SK-N-SH (cell line): ENCODE data around the gene PPM1E. TPM values are rescaled to one million over a fixed set of nuclear protein-coding genes. Genes with fewer than 3 reads are reported as not detected.

Experiments used
- CTCF ChIA-PET: fragments of 300-600, 350-600 bp; formaldehyde crosslinking; extraction: SDS; loops from one replicate; lab custom pipeline; 2021; lab: Yijun Ruan, JAX
- POLR2A ChIA-PET: fragments of 350-600 bp; sonication (Branson Sonifier 250); formaldehyde crosslinking; extraction: SDS; loops from one replicate; lab custom pipeline; 2020; ENCODE audit warnings: antibody characterized with exemption, inconsistent platforms; lab: Yijun Ruan, JAX
- DNase-seq: peaks from one replicate; pipeline ENCODE4 v3.0.0; 2012
- H2AFZ ChIP-seq: fragments of 200-600 bp; sonication (generic); 2 replicates; pipeline ENCODE4 v1.8.1; 2016; ENCODE audit warnings: antibody characterized with exemption, mild to moderate bottlenecking, low read depth
- H3F3A ChIP-seq: fragments of 200-600 bp; sonication (generic); replicated peaks from 2 replicates; pipeline ENCODE3; 2016; ENCODE audit warnings: antibody characterized with exemption, mild to moderate bottlenecking; ENCODE audit not compliant: insufficient read depth
- H3K27ac ChIP-seq, 2 experiments: fragments of 200-500 bp in 1 of 2; fragments of 200-600 bp in 1 of 2; sonication (Bioruptor generic) in 1 of 2; sonication (generic), shearing (Covaris generic) in 1 of 2; 2 replicates each; pipeline versions ENCODE4 v1.5.1 to v1.6.1; 2014 to 2016; ENCODE audit warnings: low read depth in 2 of 2, inconsistent platforms in 1 of 2, low read length in 1 of 2, mild to moderate bottlenecking in 1 of 2, mixed read lengths in 1 of 2
- H3K27me3 ChIP-seq: fragments of 200-600 bp; sonication (generic), shearing (Covaris generic); 2 replicates; pipeline ENCODE4 v1.6.1; 2016; ENCODE audit warnings: mixed run types; ENCODE audit not compliant: insufficient read depth
- H3K36me3 ChIP-seq, 2 experiments: fragments of 200-500 bp in 1 of 2; fragments of 200-600 bp in 1 of 2; sonication (Bioruptor generic) in 1 of 2; sonication (generic) in 1 of 2; replicated peaks in 1 of 2; 2 replicates each; pipeline versions ENCODE3 to v1.5.1; 2014 to 2016; ENCODE audit warnings: low read length in 1 of 2, mild to moderate bottlenecking in 1 of 2; ENCODE audit not compliant: insufficient read depth in 2 of 2, control insufficient read depth in 1 of 2
- H3K4me1 ChIP-seq, 2 experiments: fragments of 200-500 bp in 1 of 2; fragments of 200-600 bp in 1 of 2; sonication (Bioruptor generic) in 1 of 2; sonication (generic), shearing (Covaris generic) in 1 of 2; 2 replicates each; pipeline versions ENCODE4 v1.5.1 to v1.6.1; 2014 to 2016; ENCODE audit warnings: low read depth in 1 of 2, low read length in 1 of 2, mixed run types in 1 of 2; ENCODE audit not compliant: insufficient read depth in 2 of 2, control insufficient read depth in 1 of 2
- H3K4me2 ChIP-seq: fragments of 200-600 bp; sonication (generic), shearing (Covaris generic); 2 replicates; pipeline ENCODE4 v1.6.1; 2017; ENCODE audit warnings: mixed run types
- H3K4me3 ChIP-seq, 2 experiments: fragments of 200-500 bp in 1 of 2; fragments of 200-600 bp in 1 of 2; sonication (Bioruptor generic) in 1 of 2; sonication (generic), shearing (Covaris generic) in 1 of 2; 2 replicates each; pipeline versions ENCODE4 v1.5.1 to v1.8.1; 2014 to 2016; ENCODE audit warnings: low read depth in 2 of 2, inconsistent platforms in 1 of 2, low read length in 1 of 2, mild to moderate bottlenecking in 1 of 2, mixed read lengths in 1 of 2, moderate library complexity in 1 of 2
- H3K79me2 ChIP-seq: fragments of 200-600 bp; sonication (generic); 2 replicates; pipeline ENCODE4 v1.8.1; 2017; ENCODE audit warnings: mild to moderate bottlenecking; ENCODE audit not compliant: insufficient read depth
- H3K9ac ChIP-seq: fragments of 200-600 bp; sonication (generic); 2 replicates; pipeline ENCODE4 v1.6.1; 2017; ENCODE audit warnings: mixed run types
- H3K9me2 ChIP-seq: fragments of 200-600 bp; sonication (generic); 2 replicates; pipeline ENCODE4 v1.6.1; 2017; ENCODE audit warnings: mixed run types
- H3K9me3 ChIP-seq: fragments of 200-600 bp; sonication (generic); 2 replicates; pipeline ENCODE4 v1.6.1; 2017; ENCODE audit warnings: mixed run types, mild to moderate bottlenecking, moderate library complexity
- H4K20me1 ChIP-seq: fragments of 200-600 bp; sonication (generic); 2 replicates; pipeline ENCODE4 v1.6.1; 2017; ENCODE audit warnings: mild to moderate bottlenecking, mixed run types; ENCODE audit not compliant: insufficient read depth
- FOSL2 ChIP-seq: IDR thresholded peaks from 2 replicates; pipeline ENCODE4 v1.4.0; 2012; ENCODE audit warnings: low read depth, mild to moderate bottlenecking, moderate library complexity, borderline replicate concordance
- FOXJ3 ChIP-seq: sonication (generic); formaldehyde crosslinking; IDR thresholded peaks from 2 replicates; pipeline ENCODE4 v1.5.1; 2020; ENCODE audit warnings: mild to moderate bottlenecking, missing genetic modification reagents
- FOXM1 ChIP-seq: IDR thresholded peaks from 2 replicates; pipeline ENCODE4 v1.4.0; 2012; ENCODE audit warnings: low read depth, mild to moderate bottlenecking
- MEF2A ChIP-seq: IDR thresholded peaks from 2 replicates; pipeline ENCODE4 v1.4.0; 2012; ENCODE audit warnings: low read depth, borderline replicate concordance
- MXI1 ChIP-seq: IDR thresholded peaks from 2 replicates; pipeline ENCODE4 v1.6.1; 2012; ENCODE audit warnings: mild to moderate bottlenecking, low read depth, low read length, improper control_type of control experiment
- NFIC ChIP-seq: IDR thresholded peaks from 2 replicates; pipeline ENCODE4 v1.4.0; 2012; ENCODE audit warnings: borderline replicate concordance
- RAD21 ChIP-seq: IDR thresholded peaks from 2 replicates; pipeline ENCODE4 v1.6.1; 2012; ENCODE audit warnings: mild to moderate bottlenecking, low read length
- RCOR1 ChIP-seq: fragments of 150-350 bp; IDR thresholded peaks from 2 replicates; pipeline ENCODE4 v1.6.1; 2017; ENCODE audit warnings: antibody characterized with exemption, low read length
- RXRA ChIP-seq: IDR thresholded peaks from 2 replicates; pipeline ENCODE4 v1.4.0; 2012; ENCODE audit warnings: low read depth, mild to moderate bottlenecking, borderline replicate concordance
- SMC3 ChIP-seq: IDR thresholded peaks from 2 replicates; pipeline ENCODE4 v1.6.1; 2012; ENCODE audit warnings: low read depth, low read length, improper control_type of control experiment
- TAF1 ChIP-seq: IDR thresholded peaks from 2 replicates; pipeline ENCODE4 v1.6.1; 2012; ENCODE audit warnings: low read depth, mild to moderate bottlenecking, low read length, moderate library complexity, borderline replicate concordance
- YY1 ChIP-seq: IDR thresholded peaks from 2 replicates; pipeline ENCODE4 v1.4.0; 2012; ENCODE audit warnings: low read depth, mild to moderate bottlenecking
- WGBS: methylation state at CpG from one replicate; pipeline ENCODE4 v1.1.6; 2017; ENCODE audit warnings: low lambda C conversion rate; 5-methylcytosine and 5-hydroxymethylcytosine counted together
- polyA plus RNA-seq, 3 experiments: library from polyadenylated mRNA; depleted of rRNA; stranded (reverse); fragments of >200 nt; gene quantifications; 2 replicates each; pipeline ENCODE4 v1.2.3, GENCODE V29; 2012
- TF ChIP-seq, protein P1 (sequence below): fragments of 200-600 bp; sonication (generic); IDR thresholded peaks from 2 replicates; pipeline ENCODE4 v1.6.1; 2017; ENCODE audit warnings: antibody characterized with exemption, mild to moderate bottlenecking, moderate library complexity

The PPM1E gene
- polyA plus RNA-seq, 1 of the 3 experiments (the other 2 are of a cell fraction), result 0.08 TPM

DNA sequence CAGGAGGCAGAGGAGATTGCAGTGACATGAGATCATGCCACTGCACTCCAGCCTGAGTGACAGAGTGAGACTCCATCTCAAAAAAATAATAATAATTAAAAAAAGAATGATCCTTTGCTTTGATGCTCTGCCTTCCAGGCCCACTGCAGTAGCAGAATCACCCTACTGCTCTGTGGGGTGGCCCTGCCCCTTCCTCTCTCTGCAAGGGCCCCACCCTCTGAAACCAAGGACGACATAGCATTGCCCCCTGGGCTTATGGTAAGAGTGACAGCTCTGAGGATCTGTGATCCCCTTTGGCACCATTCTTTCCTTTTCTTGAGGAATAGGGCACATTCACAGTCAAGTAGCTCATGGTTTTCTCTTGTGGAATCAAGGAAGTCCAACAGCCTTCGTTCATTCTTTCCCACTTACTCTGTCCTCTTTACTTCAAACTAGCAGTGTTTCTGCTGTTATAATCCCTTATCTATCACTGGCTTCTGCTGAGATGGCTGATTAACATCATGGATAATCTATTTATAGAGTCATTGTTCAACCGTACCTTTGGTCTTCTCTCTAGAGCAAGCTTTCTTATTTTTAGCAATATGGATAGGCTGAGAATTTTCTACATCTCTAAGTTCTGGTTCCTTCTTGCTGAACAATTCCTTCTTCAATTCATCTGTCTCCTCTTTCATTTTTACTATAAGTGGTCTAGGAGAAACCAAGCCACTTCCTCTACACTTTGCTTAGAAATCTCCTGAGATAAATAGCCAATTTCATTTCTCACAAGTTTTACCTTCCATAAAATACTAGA lies 49.1 kb upstream of the PPM1E start:
- TF ChIP-seq RCOR1 (no peak), NFIC (no peak), YY1 (no peak), MXI1 (no peak), FOXJ3 (CRISPR knock-in tag) (no peak), FOSL2 (no peak), MEF2A (no peak), FOXM1 (no peak), TAF1 (no peak)
- TF ChIP-seq, protein P1, sequence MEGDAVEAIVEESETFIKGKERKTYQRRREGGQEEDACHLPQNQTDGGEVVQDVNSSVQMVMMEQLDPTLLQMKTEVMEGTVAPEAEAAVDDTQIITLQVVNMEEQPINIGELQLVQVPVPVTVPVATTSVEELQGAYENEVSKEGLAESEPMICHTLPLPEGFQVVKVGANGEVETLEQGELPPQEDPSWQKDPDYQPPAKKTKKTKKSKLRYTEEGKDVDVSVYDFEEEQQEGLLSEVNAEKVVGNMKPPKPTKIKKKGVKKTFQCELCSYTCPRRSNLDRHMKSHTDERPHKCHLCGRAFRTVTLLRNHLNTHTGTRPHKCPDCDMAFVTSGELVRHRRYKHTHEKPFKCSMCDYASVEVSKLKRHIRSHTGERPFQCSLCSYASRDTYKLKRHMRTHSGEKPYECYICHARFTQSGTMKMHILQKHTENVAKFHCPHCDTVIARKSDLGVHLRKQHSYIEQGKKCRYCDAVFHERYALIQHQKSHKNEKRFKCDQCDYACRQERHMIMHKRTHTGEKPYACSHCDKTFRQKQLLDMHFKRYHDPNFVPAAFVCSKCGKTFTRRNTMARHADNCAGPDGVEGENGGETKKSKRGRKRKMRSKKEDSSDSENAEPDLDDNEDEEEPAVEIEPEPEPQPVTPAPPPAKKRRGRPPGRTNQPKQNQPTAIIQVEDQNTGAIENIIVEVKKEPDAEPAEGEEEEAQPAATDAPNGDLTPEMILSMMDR, result no peak
- TF ChIP-seq, all 33 proteins: peak for 0
- Histone ChIP-seq H3K4me1 (no peaks in the 10 kb centered on the region), H3K4me2 (no peak overlapping the region), H3K9me3 (no peaks in the 10 kb centered on the region), H3K27ac (no peak overlapping the region), H3K36me3 (peaks cover 4 to 11% of the 10 kb centered on the region in 2 experiments), H3K9ac (no peak overlapping the region), H4K20me1 (no peaks in the 10 kb centered on the region), H3K9me2 (no peaks in the 10 kb centered on the region), H2AFZ (no peak overlapping the region), H3K79me2 (no peaks in the 10 kb centered on the region), H3F3A (peaks cover 5% of the 10 kb centered on the region), H3K4me3 (no peak overlapping the region), H3K27me3 (no peaks in the 10 kb centered on the region)
- CTCF ChIA-PET, result interaction anchor here (0.6 to 2.7 kb wide), 8 partner anchors 12 to 300 kb away, joined by 3 to 22 read pairs (median 4); no protein-coding TSS in a partner anchor
- POLR2A ChIA-PET, result no interaction called here
- no peak for DNase-seq
- WGBS, result 92% methylated on average over 3 of the region's 3 CpGs

DNA sequence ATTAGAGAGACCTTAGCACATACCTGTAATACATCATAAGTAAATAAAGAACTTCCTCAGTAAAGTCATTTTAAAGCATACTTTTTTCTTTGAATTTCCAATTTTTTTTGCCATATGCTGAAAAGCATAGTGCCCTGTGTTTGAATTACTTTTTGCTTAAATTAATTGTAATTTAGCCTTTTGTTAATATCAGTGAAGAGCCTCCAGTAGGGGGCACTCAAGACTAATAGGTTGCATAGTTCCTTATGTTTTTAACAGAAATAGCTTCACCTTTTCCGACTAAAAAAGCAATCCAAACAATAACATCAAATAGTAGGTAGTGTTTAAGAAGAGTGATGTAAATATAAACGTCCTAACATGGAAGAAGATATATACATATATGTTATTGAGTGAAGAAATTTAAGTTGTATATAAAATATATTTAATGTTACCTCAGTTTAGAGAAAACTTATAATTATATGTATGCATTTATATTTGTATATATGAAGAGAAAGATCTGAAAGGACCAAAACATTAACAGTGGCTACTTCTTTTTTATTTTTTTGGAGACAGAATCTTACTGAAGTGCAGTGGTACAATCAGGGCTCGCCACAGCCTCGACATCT lies 44.6 kb upstream of the PPM1E start:
- H3K4me3 ChIP-seq, result no peak overlapping the region; a peak in 1 of 4 replicates
- H3K36me3 ChIP-seq, result peaks cover 4 to 19% of the 10 kb centered on the region in 2 experiments
- ChIA-PET CTCF (interaction anchor here (0.5 to 5.8 kb wide), 89 partner anchors 9 to 448 kb away, joined by 3 to 204 read pairs (median 4); partner anchors contain the start of genes PPM1E, RAD51C and TEX14), POLR2A (interaction anchor here (0.6 kb wide), 1 partner anchor 294 kb away, joined by 4 read pairs; no protein-coding TSS in a partner anchor)
- no peaks in the 10 kb centered on the region for H3K9me2 ChIP-seq
- no peak overlapping the region for H2AFZ ChIP-seq
- no peak overlapping the region for H3K27ac ChIP-seq
- no peaks in the 10 kb centered on the region for H3F3A ChIP-seq
- H3K9ac ChIP-seq, result no peak overlapping the region
- H3K27me3 ChIP-seq, result no peaks in the 10 kb centered on the region
- 53% methylated on average over 4 of the region's 4 CpGs for WGBS
- no peaks in the 10 kb centered on the region for H3K79me2 ChIP-seq
- no peaks in the 10 kb centered on the region for H3K9me3 ChIP-seq
- no peak overlapping the region for H3K4me2 ChIP-seq
- H4K20me1 ChIP-seq, result no peaks in the 10 kb centered on the region
- no peaks in the 10 kb centered on the region for H3K4me1 ChIP-seq
- peak; percentile 84 for TF ChIP-seq SMC3
- TF ChIP-seq, protein P1, result peak; percentile 99
- TF ChIP-seq RXRA, result no peak
- TF ChIP-seq RAD21, result peak; percentile 97
- DNase-seq, result peak; percentile 49
